Keratinocyte (primary cell): ENCODE results near the gene PRPF38A. TPM values are rescaled to one million over a fixed set of nuclear protein-coding genes. Genes with fewer than 3 reads are reported as not detected.

Experiments used
- DNase-seq: peaks from one replicate; pipeline ENCODE4 v3.0.0-alpha.2; 2011; ENCODE audit warnings: low read depth, missing footprints, low spot score
- FAIRE-seq: peaks from 2 replicates; lab custom pipeline; 2011; peaks lifted over from hg19 to GRCh38; lab: Jason Lieb, UNC
- H2AFZ ChIP-seq: 2 replicates; pipeline ENCODE4 v1.6.0; 2012; ENCODE audit warnings: low read length, control low read depth, inconsistent platforms; ENCODE audit not compliant: control insufficient read depth
- H3K27ac ChIP-seq: 2 replicates; pipeline ENCODE4 v1.5.1; 2011; ENCODE audit warnings: low read length; ENCODE audit not compliant: control insufficient read depth, insufficient read depth
- H3K27me3 ChIP-seq: 3 replicates; pipeline ENCODE4 v1.6.0; 2011; ENCODE audit warnings: low read length; ENCODE audit not compliant: control insufficient read depth, insufficient read depth; ENCODE audit errors: extremely low read depth
- H3K36me3 ChIP-seq, 2 experiments: 2 replicates in 1 of 2; 3 replicates in 1 of 2; pipeline ENCODE4 v1.5.1; 2011; ENCODE audit warnings: low read length in 2 of 2, mild to moderate bottlenecking in 1 of 2; ENCODE audit not compliant: control insufficient read depth in 2 of 2, insufficient read depth in 2 of 2; ENCODE audit errors: extremely low read depth in 1 of 2
- H3K4me1 ChIP-seq: 3 replicates; pipeline ENCODE4 v1.5.1; 2011; ENCODE audit warnings: low read length; ENCODE audit not compliant: control insufficient read depth, insufficient read depth; ENCODE audit errors: extremely low read depth
- H3K4me2 ChIP-seq: 3 replicates; pipeline ENCODE4 v1.6.0; 2011; ENCODE audit warnings: low read depth, low read length; ENCODE audit not compliant: control insufficient read depth, insufficient read depth; ENCODE audit errors: extremely low read depth
- H3K4me3 ChIP-seq, 3 experiments: fragments of 200-600 bp in 1 of 3; sonication (generic) in 1 of 3; 2 replicates in 2 of 3; 3 replicates in 1 of 3; pipeline ENCODE4 v1.5.1; 2011 to 2016; ENCODE audit warnings: low read length in 3 of 3, mild to moderate bottlenecking in 3 of 3, control low read depth in 2 of 3, inconsistent platforms in 1 of 3, low read depth in 1 of 3, mixed read lengths in 1 of 3, mixed run types in 1 of 3, moderate library complexity in 1 of 3; ENCODE audit not compliant: control insufficient read depth in 2 of 3, insufficient read depth in 2 of 3; ENCODE audit errors: extremely low read depth in 1 of 3
- H3K79me2 ChIP-seq: 2 replicates; pipeline ENCODE4 v1.6.0; 2012; ENCODE audit warnings: low read length; ENCODE audit not compliant: control insufficient read depth, insufficient read depth
- H3K9ac ChIP-seq: 3 replicates; pipeline ENCODE4 v1.6.0; 2011; ENCODE audit warnings: low read length; ENCODE audit not compliant: control insufficient read depth, insufficient read depth; ENCODE audit errors: extremely low read depth
- H3K9me1 ChIP-seq: 3 replicates; pipeline ENCODE4 v1.6.0; 2011; ENCODE audit warnings: low read length; ENCODE audit not compliant: control insufficient read depth, insufficient read depth; ENCODE audit errors: extremely low read depth
- H3K9me3 ChIP-seq: 2 replicates; pipeline ENCODE4 v1.5.1; 2012; ENCODE audit warnings: low read depth, low read length; ENCODE audit not compliant: control insufficient read depth
- H4K20me1 ChIP-seq: 3 replicates; pipeline ENCODE4 v1.6.0; 2011; ENCODE audit warnings: low read length; ENCODE audit not compliant: control insufficient read depth, insufficient read depth; ENCODE audit errors: extremely low read depth
- EZH2 ChIP-seq: IDR thresholded peaks from one replicate; pipeline ENCODE4 v1.6.1; 2012; ENCODE audit warnings: inconsistent platforms, mild to moderate bottlenecking, low read length, moderate library complexity
- dilution Hi-C: fragments of 300-500 bp; cut with MboI; formaldehyde crosslinking; loops from one replicate; pipeline ENCODE4 v1.7.0; 2020; ENCODE audit warnings: low sequenced_read_pairs; ENCODE audit not compliant: extremely low pct_ligation_motif_present
- polyA plus RNA-seq, 5 experiments: library from polyadenylated mRNA; depleted of rRNA in 3 of 5; stranded (reverse) in 3 of 5; stranded (forward) in 1 of 5; unstranded in 1 of 5; fragments of >200 nt; gene quantifications; 1 replicate in 1 of 5; 2 replicates in 3 of 5; 3 replicates in 1 of 5; pipeline versions ENCODE4 v1.2.1 to v1.2.3, GENCODE V29; 2011 to 2012; ENCODE audit warnings: missing spikeins in 2 of 5, low read depth in 1 of 5, low replicate concordance in 1 of 5
- TF ChIP-seq, protein P1 (sequence below), 3 experiments: IDR thresholded peaks in 1 of 3; conservative IDR thresholded peaks in 1 of 3; optimal IDR thresholded peaks in 1 of 3; 2 replicates in 2 of 3; 3 replicates in 1 of 3; pipeline versions ENCODE3 to v1.5.1; 2011; ENCODE audit warnings: low read length in 3 of 3, mild to moderate bottlenecking in 3 of 3, moderate library complexity in 2 of 3, control low read depth in 1 of 3, inconsistent platforms in 1 of 3; ENCODE audit not compliant: insufficient read depth in 2 of 3; ENCODE audit errors: extremely low read depth in 1 of 3

PRPF38A gene
- polyA plus RNA-seq, 1 donor (not counting 4 experiments of a cell fraction or from before 2014, with no cell fraction given) = 29.5 TPM

DNA sequence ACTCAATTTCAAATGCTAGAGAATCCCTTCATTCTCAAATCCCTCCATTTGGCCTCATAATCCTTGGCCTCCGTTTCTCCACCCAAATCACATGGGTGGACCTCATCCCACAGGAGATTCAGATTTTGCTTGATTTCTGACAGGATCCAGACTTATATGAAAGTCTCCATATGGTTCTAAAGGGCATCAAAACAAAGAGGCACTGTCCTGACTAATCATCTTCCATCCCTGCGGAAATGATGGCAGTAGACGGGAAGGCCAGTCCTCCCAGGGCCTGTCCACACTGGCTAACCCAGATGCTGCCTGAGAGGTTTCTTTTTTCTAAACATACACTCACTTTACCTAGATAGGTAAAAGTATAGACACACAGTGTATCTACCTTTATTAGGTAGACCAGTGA, 19.0 kb upstream of the PRPF38A start:
- dilution Hi-C loops = no loop called here
- H3K9ac ChIP-seq = no peak overlapping the region
- no peaks in the 10 kb centered on the region for H3K4me1 ChIP-seq
- no peaks in the 10 kb centered on the region for H3K9me3 ChIP-seq
- TF ChIP-seq EZH2 = no peak
- TF ChIP-seq, protein P1, sequence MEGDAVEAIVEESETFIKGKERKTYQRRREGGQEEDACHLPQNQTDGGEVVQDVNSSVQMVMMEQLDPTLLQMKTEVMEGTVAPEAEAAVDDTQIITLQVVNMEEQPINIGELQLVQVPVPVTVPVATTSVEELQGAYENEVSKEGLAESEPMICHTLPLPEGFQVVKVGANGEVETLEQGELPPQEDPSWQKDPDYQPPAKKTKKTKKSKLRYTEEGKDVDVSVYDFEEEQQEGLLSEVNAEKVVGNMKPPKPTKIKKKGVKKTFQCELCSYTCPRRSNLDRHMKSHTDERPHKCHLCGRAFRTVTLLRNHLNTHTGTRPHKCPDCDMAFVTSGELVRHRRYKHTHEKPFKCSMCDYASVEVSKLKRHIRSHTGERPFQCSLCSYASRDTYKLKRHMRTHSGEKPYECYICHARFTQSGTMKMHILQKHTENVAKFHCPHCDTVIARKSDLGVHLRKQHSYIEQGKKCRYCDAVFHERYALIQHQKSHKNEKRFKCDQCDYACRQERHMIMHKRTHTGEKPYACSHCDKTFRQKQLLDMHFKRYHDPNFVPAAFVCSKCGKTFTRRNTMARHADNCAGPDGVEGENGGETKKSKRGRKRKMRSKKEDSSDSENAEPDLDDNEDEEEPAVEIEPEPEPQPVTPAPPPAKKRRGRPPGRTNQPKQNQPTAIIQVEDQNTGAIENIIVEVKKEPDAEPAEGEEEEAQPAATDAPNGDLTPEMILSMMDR (optimal IDR thresholded peaks at IDR 0.05 in 1 of 3, IDR thresholded peaks at IDR 0.05 in 1 of 3, conservative IDR thresholded peaks at IDR 0.05 in 1 of 3; ENCODE audit: extremely low read depth in 1 of 3, insufficient read depth in 2 of 3, low read length in 3 of 3) = no peak
- peaks cover 0 to 28% of the 10 kb centered on the region in 2 experiments for H3K36me3 ChIP-seq
- H3K79me2 ChIP-seq = no peaks in the 10 kb centered on the region
- no peaks in the 10 kb centered on the region for H3K27me3 ChIP-seq
- H3K4me3 ChIP-seq = no peak overlapping the region
- no peaks in the 10 kb centered on the region for H3K9me1 ChIP-seq
- H3K27ac ChIP-seq = no peak overlapping the region
- H4K20me1 ChIP-seq = no peaks in the 10 kb centered on the region
- H3K4me2 ChIP-seq = no peak overlapping the region
- no peak for FAIRE-seq
- DNase-seq = no peak
- H2AFZ ChIP-seq = no peak overlapping the region

DNA sequence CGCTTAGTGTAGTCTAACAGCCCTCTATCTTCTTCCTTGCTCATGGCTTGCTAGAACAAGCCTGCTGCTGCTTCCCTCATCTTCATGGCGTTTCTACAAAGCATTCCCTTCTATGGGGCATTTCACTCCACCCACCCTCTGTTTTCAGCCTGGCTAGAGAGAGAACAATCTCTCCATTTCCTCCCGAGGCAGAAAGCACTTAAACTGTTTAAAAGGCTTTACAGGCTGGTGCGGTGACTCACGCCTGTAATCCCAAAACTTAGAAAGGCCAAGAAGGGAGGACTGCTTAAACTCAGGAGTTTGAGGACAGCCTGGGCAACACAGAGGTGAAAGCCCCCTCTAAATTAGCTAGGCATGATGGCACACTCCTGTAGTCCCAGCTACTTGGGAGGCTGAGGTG, 17.9 kb upstream of the PRPF38A start:
- Histone ChIP-seq H2AFZ (no peak overlapping the region), H4K20me1 (no peaks in the 10 kb centered on the region), H3K27ac (no peak overlapping the region), H3K9ac (no peak overlapping the region), H3K27me3 (no peaks in the 10 kb centered on the region), H3K79me2 (no peaks in the 10 kb centered on the region), H3K4me2 (no peak overlapping the region), H3K36me3 (peaks cover 0 to 27% of the 10 kb centered on the region in 2 experiments), H3K4me1 (no peaks in the 10 kb centered on the region), H3K9me3 (no peaks in the 10 kb centered on the region), H3K4me3 (no peak overlapping the region), H3K9me1 (no peaks in the 10 kb centered on the region)
- FAIRE-seq (no peak), DNase-seq (no peak)
- dilution Hi-C loops = no loop called here
- TF ChIP-seq EZH2 = no peak
- TF ChIP-seq, protein P1 (optimal IDR thresholded peaks at IDR 0.05 in 1 of 3, IDR thresholded peaks at IDR 0.05 in 1 of 3, conservative IDR thresholded peaks at IDR 0.05 in 1 of 3; ENCODE audit: extremely low read depth in 1 of 3, insufficient read depth in 2 of 3, low read length in 3 of 3) = no peak
